ACHN (cell line): ENCODE data around the gene DUXB.
A peak's percentile ranks its signal among the peaks of the same experiment; 100 is the strongest.

ENCODE experiments used
- DNase-seq: peaks from one replicate; pipeline ENCODE4 v3.0.0-alpha.2; 2015
- in situ Hi-C: cut with HindIII; loops from 2 replicates; pipeline ENCODE4 v1.10.0; 2017; ENCODE audit warnings: low sequenced_read_pairs, low pct_ligation_motif_present, low pct_unique_long_range_greater_than_20kb

DUXB gene, protein sequence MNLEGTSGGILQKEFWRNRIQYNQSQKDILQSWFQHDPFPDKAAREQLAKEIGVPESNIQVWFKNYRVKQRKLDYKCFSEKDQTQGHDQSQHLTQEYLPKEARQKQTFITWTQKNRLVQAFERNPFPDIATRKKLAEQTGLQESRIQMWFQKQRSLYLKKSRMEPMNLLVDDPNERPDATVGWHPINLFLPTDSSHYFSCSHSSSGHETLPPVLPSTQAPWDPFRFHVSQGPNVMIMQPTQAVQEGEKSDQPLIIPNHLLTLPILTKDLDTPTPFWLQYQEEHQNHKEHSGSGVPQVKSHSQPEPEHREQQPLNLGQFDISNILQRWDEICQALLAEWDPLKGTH

GRCh38 chr16:75701361-75701760, at the start of gene DUXB:
TSS of gene DUXB (minus strand) at chr16:75701461. CDS start at chr16:75701418, 43 bp downstream.
- in situ Hi-C loops: no loop called here
- DNase-seq: no peak

GRCh38 chr16:75750528-75750927, 49.3 kb upstream of the DUXB start:
- in situ Hi-C loops: no loop called here
- no peak for DNase-seq

DNA sequence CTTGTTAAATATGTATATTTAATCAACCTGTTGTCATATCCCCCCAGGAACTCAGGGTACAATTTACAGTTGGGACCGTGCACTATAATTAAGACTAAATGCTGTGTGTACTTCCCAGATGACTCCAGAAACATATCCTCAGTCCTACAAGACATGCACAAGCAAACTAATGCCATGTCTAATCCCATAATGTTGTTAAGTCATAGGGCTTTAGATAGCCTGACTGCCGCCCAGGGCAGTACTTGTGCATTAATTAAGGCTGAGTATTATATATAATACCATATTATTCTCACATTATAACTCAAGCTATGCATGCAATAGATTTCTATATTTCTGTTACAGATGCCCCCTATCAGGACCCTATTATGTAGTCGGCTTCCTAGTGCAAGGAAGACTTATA, 45.1 kb upstream of the DUXB start:
- DNase-seq: no peak
- in situ Hi-C loops: no loop called here

- in situ Hi-C loops: no loop called here
- no peak for DNase-seq
Measured at GRCh38 chr16:75745823-75746222, 44.6 kb upstream of the DUXB start.

- no peak for DNase-seq
- in situ Hi-C loops: no loop called here
Measured at GRCh38 chr16:75745242-75745641, 44.0 kb upstream of the DUXB start.

DNA sequence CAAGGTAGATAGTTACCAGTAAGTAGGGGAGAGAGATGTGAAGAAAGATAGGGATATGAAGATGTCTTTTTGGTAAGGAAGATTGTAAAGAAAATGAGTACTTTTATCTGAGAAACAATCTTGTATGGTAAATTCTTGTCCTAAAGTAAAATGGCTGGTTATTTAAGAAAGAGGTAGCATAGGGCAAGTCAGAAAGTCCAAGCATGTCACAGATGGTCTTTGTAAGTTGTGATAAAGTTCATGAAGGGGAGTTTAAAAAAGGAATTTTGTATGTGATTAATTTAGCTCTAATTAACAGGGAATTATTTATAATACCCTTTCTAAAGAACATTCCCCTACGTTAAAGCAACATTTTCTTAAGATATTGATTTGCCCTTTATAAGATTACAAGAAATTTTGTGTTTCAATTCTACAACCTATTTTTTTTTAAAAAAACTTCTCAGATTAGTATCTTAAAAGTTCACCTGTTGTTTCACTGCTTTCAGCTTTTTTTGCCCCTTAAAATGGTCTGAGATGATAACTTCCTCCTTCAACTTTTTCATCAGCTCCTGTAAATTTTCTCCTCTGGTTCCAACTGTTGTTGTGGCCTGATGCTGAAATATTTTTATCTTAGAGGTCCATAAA, 41.3 kb upstream of the DUXB start:
- DNase-seq: peak; percentile 15
- in situ Hi-C loops: no loop called here

DNA sequence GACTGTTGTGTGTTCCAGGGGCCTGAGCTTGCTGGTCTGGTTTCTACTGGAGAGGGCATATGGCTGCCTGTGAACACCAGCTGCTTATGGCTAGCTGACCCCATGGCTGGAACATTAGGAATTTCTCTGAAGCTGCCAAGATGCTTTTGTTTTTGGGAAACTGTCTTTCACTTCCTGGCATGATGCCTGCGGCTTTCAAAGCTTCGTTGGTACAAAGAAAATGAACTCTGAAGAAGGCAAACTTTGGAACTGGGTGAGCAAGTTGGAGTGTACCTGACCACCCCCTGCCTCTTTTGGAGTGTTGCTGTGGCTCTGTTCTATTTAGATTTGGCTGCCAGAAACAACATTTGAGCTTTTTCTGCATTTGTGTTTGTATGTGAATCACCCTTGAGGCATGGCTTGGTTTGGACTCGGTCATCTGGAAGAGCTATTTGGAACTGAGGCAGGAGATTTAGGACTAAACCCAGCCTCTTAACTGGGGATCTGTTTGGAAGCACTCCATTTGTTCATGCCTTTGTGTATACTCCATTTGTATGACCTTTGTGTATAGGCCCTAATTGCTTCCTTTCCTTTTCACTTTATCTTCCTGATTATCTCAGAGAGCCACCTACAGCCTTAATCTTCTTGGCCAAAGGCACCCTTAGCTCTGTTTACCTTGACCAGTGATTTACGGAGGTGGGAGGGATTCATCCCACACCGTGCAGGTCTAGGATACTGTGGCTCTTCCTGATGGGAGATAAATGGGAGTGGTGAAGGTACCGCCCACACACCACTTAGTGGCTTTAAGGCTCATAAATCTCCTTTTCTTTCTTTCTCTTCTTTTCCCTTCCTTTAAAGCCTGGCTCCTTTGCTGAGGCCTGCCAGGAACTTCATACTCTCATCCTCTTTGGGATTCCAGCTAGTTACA, 32.3 kb upstream of the DUXB start:
- in situ Hi-C loops: no loop called here
- DNase-seq: no peak

DNA sequence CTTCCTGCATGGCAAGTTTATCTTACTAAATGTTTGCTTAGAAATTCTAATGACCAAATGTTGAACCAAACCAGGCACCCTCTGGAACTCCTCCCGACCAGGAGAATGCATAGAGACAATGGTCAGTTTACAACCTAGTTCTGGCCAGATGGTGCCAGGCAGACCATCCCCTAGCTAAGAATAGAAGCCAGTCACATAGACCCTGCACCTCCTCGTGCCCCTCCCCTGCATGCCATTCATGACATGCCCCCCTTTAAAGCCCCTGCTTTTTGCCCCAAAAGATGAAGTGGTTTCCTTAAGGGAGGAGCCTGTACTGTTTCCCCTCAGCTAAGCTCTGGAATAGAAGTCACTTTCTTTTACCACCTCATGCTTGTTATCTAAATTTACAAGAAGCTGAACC, 31.6 kb upstream of the DUXB start:
- in situ Hi-C loops: no loop called here
- DNase-seq: no peak

DNA sequence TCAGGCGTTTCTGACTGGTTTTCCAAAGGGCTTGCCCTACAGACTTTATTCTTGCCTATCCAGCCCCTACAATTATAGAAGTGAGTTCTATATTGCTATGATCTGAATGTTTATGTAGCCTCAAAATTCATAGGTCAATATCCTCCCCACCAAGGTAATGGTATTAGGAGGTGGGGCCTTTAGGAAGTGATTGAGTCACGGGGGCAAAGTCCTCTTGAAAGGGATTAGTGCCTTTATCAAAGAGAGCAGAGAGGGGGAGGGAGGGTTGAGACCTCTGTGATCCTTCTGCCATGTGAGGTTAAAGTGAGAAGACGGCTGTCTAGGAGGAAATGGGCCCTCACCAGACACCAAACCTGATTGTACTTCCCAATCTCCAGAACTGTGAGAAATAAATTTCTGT, 26.0 kb upstream of the DUXB start:
- DNase-seq: no peak
- in situ Hi-C loops: no loop called here

- no peak for DNase-seq
Measured at GRCh38 chr16:75726390-75726789, 25.1 kb upstream of the DUXB start, which contains the start of gene CPHXL. TSS of gene CPHXL (minus strand) at chr16:75726490. CDS start at chr16:75726442, 48 bp downstream.

GRCh38 chr16:75718452-75718851, 17.2 kb upstream of the DUXB start:
- in situ Hi-C loops: no loop called here
- no peak for DNase-seq

More at GRCh38 chr16:75726390-75726789, 25.1 kb upstream of the DUXB start, which contains the start of gene CPHXL:
- in situ Hi-C loops: no loop called here

DNA sequence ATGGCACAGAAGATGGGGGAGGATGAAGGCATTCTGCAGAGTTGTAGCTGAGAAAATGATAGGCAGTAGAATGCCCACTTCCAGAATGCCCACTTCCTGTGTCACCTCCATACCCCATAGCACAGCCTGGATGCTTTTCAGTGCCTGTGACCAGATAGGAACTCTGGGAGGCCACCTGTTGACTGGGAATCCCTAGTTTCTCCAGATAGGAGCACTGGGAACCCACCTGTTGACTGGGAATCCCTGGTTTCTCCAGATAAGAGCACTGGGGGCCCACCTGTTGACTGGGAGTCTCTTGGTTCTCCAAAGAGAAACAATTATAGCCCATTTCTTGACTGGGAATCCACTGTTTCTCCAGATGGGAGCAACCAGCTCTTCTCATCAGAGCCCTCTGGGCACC, 13.4 kb upstream of the DUXB start:
- in situ Hi-C loops: no loop called here
- DNase-seq: no peak

- DNase-seq: no peak
- in situ Hi-C loops: no loop called here
Measured at GRCh38 chr16:75710344-75710743, 9.1 kb upstream of the DUXB start.

DNA sequence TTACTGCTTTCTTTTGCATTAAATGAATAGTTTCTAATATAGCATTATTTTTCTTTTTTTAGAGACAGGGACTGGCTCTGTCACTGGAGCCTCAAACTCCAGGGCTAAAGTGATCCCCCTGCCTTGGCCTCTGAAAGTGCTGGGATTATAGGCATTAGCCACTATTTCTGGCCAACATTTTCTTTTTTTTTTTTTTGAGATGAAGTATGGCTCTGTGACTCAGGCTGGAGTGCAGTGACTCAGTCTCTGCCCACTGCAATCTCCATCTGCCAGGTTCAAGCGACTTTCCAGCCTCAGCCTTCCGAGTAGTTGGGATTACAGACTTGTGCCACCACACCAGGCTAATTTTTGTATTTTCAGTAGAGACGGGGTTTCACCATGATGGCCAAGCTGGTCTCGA, 2.0 kb upstream of the DUXB start:
- DNase-seq: peak; percentile 7

GRCh38 chr16:75702242-75702641, 981 bp upstream of the DUXB start:
- no peak for DNase-seq
- in situ Hi-C loops: no loop called here

More for the DNA sequence above, 2.0 kb upstream of the DUXB start:
- in situ Hi-C loops: no loop called here

DNA sequence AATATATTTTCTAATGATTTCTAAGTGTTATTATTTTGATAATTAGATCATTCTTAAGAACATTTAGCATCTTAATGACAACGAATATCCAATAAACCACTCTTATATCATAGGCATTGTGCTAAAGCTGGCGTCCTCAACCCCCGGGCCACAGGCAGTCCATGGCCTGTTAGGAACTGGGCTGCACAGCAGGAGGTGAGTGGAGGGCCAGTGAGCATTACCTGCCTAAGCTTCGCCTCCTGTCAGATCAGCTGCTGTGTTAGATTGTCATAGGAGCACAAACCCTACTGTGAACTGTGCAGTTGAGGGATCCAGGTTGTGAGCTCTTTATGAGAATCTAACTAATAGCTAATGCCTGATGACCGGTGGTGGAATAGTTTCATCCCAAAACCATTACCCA, 3.7 kb downstream of the DUXB start:
- DNase-seq: no peak
- in situ Hi-C loops: no loop called here

GRCh38 chr16:75695708-75696107, 5.6 kb downstream of the DUXB start:
- in situ Hi-C loops: no loop called here
- DNase-seq: peak; percentile 32

DNA sequence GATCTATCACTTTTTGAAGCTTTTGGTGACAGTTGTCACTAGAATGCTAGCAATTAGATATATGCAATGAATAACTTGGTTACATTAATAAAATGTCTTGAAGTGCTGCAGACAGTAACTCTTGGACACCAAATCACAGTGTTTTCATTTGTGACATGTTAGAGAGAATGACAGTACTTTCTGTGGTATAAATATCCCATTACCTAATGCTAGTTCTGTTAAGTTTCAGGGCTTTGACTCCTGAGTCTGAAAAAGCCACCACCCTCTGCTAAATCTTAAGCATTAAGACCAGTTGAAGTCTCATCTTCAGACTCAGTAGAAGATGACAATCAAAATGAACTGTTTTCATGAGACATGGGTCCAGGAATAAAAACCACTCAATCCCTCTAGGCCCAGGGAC, 13.9 kb downstream of the DUXB start:
- no peak for DNase-seq
- in situ Hi-C loops: no loop called here

DNA sequence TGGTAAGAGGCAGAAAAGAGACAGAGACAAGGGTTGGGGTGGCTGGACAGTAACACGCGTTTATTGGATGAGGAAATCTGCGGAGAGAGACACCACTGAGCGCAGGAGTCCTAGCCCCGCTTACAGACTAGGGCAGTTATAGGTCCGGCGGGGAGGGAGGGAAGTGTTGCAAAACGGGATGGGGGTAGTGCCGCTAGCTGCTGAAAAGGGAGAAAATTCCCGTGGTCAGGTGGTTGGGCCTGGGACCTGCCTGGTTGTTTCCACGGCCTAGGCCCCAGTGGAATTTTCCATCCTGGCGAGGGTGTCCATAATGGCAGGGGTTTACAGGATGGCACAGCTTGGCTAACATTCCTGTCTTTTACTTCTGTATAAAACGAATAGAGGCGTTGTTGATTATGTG, 19.0 kb downstream of the DUXB start:
- no peak for DNase-seq
- in situ Hi-C loops: no loop called here
